Activated gamma-delta T cell (primary cell): Measurements from ENCODE around the gene TMEM203.

Source experiments
- DNase-seq: peaks from one replicate; lab custom pipeline; 2025; lab: John Stamatoyannopoulos, UW

TMEM203 gene

GRCh38 chr9:137198051-137198901 is 7.2 kb downstream of the TMEM203 start:
- DNase-seq = no peak

- DNase-seq = no peak
Measured at GRCh38 chr9:137195525-137196220, 9.8 kb downstream of the TMEM203 start.

- DNase-seq = no peak
Measured at GRCh38 chr9:137194909-137195308, 10.5 kb downstream of the TMEM203 start.

- no peak for DNase-seq
Measured at GRCh38 chr9:137194388-137194787, 11.1 kb downstream of the TMEM203 start.

- DNase-seq = no peak
Measured at GRCh38 chr9:137193771-137194170, 11.7 kb downstream of the TMEM203 start.

GRCh38 chr9:137192859-137193258 is 12.6 kb downstream of the TMEM203 start:
- DNase-seq = no peak

GRCh38 chr9:137192448-137192780 is 13.0 kb downstream of the TMEM203 start:
- DNase-seq = no peak

- no peak for DNase-seq
Measured at GRCh38 chr9:137191691-137192447, 13.6 kb downstream of the TMEM203 start.

GRCh38 chr9:137191245-137191644 is 14.2 kb downstream of the TMEM203 start:
- DNase-seq = no peak

GRCh38 chr9:137190315-137190856 is 15.1 kb downstream of the TMEM203 start:
- no peak for DNase-seq

GRCh38 chr9:137189297-137190295 is 15.9 kb downstream of the TMEM203 start:
- DNase-seq = no peak

- peak; percentile 92 for DNase-seq
Measured at GRCh38 chr9:137188490-137189296, 16.8 kb downstream of the TMEM203 start, which contains the start of the genes ANAPC2 and SSNA1. TSS of gene ANAPC2 (minus strand) at chr9:137188560. CDS start at chr9:137188532, 28 bp downstream. TSS of gene SSNA1 (plus strand) at chr9:137188676. CDS start at chr9:137188727, 51 bp downstream.

GRCh38 chr9:137188086-137188489 is 17.4 kb downstream of the TMEM203 start:
- no peak for DNase-seq

- no peak for DNase-seq
Measured at GRCh38 chr9:137187386-137187785, 18.1 kb downstream of the TMEM203 start.

GRCh38 chr9:137186385-137186784 is 19.1 kb downstream of the TMEM203 start:
- DNase-seq = no peak

- DNase-seq = no peak
Measured at GRCh38 chr9:137185921-137186320, 19.5 kb downstream of the TMEM203 start.

- no peak for DNase-seq
Measured at GRCh38 chr9:137184881-137185660, 20.4 kb downstream of the TMEM203 start.

GRCh38 chr9:137183980-137184595 is 21.4 kb downstream of the TMEM203 start:
- no peak for DNase-seq

GRCh38 chr9:137182836-137183235 is 22.6 kb downstream of the TMEM203 start:
- DNase-seq = no peak
